ENCODE measurements around the gene WARS2. TPM values are rescaled to one million over a fixed set of nuclear protein-coding genes. Genes with fewer than 3 reads are reported as not detected.
A peak's percentile ranks its signal among the peaks of the same experiment; 100 is the strongest.

The WARS2 gene
- total and polyA plus RNA-seq, 4 donors = 4.6 to 33.2 (median 11.3) TPM

GRCh38 chr1:119027759-119028158, 112.7 kb downstream of the WARS2 start:
- no peaks in the 10 kb centered on the region for H3K27me3 ChIP-seq (ENCODE audit: control insufficient read depth in 3 of 3, insufficient read depth in 3 of 3, low read length in 2 of 3)
- 94 to 100% methylated on average over 1 of the region's 1 CpG for WGBS, 2 donors
- no peaks in the 10 kb centered on the region for H3K4me1 ChIP-seq (ENCODE audit: control insufficient read depth in 5 of 5, insufficient read depth in 5 of 5, low read length in 5 of 5)

DNA sequence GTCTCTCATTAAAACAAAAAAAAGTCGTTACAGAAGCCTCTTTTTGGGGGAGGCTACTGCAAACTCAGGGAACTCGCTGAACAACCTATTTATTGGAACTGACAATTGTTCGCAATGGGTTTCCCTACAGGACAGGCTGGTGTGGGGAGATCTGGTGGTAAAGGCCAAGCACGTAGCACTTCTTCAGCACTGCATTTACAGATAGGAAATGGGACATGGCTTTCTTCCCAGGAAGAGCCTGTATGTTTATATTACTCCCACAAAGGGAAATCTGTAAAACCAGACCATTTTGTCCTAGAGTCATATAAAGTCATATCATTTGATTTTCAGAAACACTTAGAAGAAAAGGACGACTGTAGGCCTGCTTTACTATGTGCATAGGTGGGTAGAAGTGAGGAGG, 113.5 kb downstream of the WARS2 start:
- Histone ChIP-seq H3K36me3 (ENCODE audit: control insufficient read depth in 4 of 4, insufficient read depth in 4 of 4, low read length in 4 of 4) (peaks cover 0 to 8% (median 5%) of the 10 kb centered on the region in 4 donors), H3K27me3 (ENCODE audit: control insufficient read depth in 3 of 3, insufficient read depth in 3 of 3, low read length in 2 of 3) (no peaks in the 10 kb centered on the region), H3K4me3 (no peak overlapping the region), H3K9ac (ENCODE audit: insufficient read depth in 1 of 2, low read length in 2 of 2) (no peak overlapping the region), H3K4me1 (ENCODE audit: control insufficient read depth in 5 of 5, insufficient read depth in 5 of 5, low read length in 5 of 5) (no peaks in the 10 kb centered on the region), H3K27ac (ENCODE audit: low read depth in 1 of 2, low read length in 1 of 2) (no peak overlapping the region), H3K9me3 (ENCODE audit: control insufficient read depth in 4 of 4, insufficient read depth in 3 of 4, low read length in 3 of 4) (peaks cover 0 to 2% (median 0%) of the 10 kb centered on the region in 4 donors)
- ATAC-seq (ENCODE audit: insufficient read depth, low FRiP score) = no peak
- peak in 2 of 3 donors; percentile 29 to 55 for DNase-seq
- WGBS, 2 donors = 73 to 77% methylated on average over 5 of the region's 5 CpGs
- TF ChIP-seq CTCF (IDR thresholded peaks at IDR 0.05; ENCODE audit: control extremely low read depth, extremely low read depth) = no peak

More at GRCh38 chr1:119027759-119028158, 112.7 kb downstream of the WARS2 start:
- ATAC-seq (ENCODE audit: insufficient read depth, low FRiP score) = no peak
- Histone ChIP-seq H3K9ac (ENCODE audit: insufficient read depth in 1 of 2, low read length in 2 of 2) (no peak overlapping the region), H3K9me3 (ENCODE audit: control insufficient read depth in 4 of 4, insufficient read depth in 3 of 4, low read length in 3 of 4) (peaks cover 0 to 2% (median 0%) of the 10 kb centered on the region in 4 donors), H3K4me3 (no peak overlapping the region), H3K36me3 (ENCODE audit: control insufficient read depth in 4 of 4, insufficient read depth in 4 of 4, low read length in 4 of 4) (peaks cover 0 to 12% (median 5%) of the 10 kb centered on the region in 4 donors), H3K27ac (ENCODE audit: low read depth in 1 of 2, low read length in 1 of 2) (no peak overlapping the region)
- no peak for DNase-seq
- TF ChIP-seq CTCF (IDR thresholded peaks at IDR 0.05; ENCODE audit: control extremely low read depth, extremely low read depth) = no peak

DNA sequence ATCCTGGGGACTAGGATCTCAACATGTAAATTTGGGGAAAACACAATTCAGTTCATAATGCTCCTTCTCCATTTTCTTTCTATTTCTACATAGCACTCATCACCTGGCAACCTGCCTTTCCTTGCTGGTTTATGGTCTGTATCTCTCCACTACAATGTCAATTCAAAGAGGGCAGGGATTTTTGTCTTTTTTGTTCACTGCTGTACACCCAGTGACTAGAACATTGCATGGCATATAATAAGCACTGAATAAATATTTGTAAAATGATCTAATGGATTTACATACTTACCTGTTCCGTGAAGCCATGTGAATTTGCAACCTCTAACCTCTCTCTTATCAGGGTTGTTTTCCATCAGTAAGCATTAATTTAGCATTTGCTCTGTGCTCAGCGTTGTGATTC, 124.9 kb downstream of the WARS2 start:
- 85 to 89% methylated on average over 2 of the region's 2 CpGs for WGBS, 2 donors
- H3K9me3 ChIP-seq (ENCODE audit: control insufficient read depth in 4 of 4, insufficient read depth in 3 of 4, low read length in 3 of 4) = peaks cover 0 to 1% (median 0%) of the 10 kb centered on the region in 4 donors
- no peaks in the 10 kb centered on the region for H3K4me1 ChIP-seq (ENCODE audit: control insufficient read depth in 5 of 5, insufficient read depth in 5 of 5, low read length in 5 of 5)
- no peak for TF ChIP-seq CTCF (IDR thresholded peaks at IDR 0.05; ENCODE audit: control extremely low read depth, extremely low read depth)
- no peak for DNase-seq
- peaks cover 0 to 16% (median 4%) of the 10 kb centered on the region in 3 donors for H3K27me3 ChIP-seq (ENCODE audit: control insufficient read depth in 3 of 3, insufficient read depth in 3 of 3, low read length in 2 of 3)
- H3K9ac ChIP-seq (ENCODE audit: insufficient read depth in 1 of 2, low read length in 2 of 2) = no peak overlapping the region
- H3K36me3 ChIP-seq (ENCODE audit: control insufficient read depth in 4 of 4, insufficient read depth in 4 of 4, low read length in 4 of 4) = no peaks in the 10 kb centered on the region
- H3K27ac ChIP-seq (ENCODE audit: low read depth in 1 of 2, low read length in 1 of 2) = no peak overlapping the region
- no peak for ATAC-seq (ENCODE audit: insufficient read depth, low FRiP score)
- no peak overlapping the region for H3K4me3 ChIP-seq

GRCh38 chr1:119012383-119012782, 128.1 kb downstream of the WARS2 start:
- ATAC-seq (ENCODE audit: insufficient read depth, low FRiP score) (no peak), DNase-seq (no peak)
- Histone ChIP-seq H3K27me3 (ENCODE audit: control insufficient read depth in 3 of 3, insufficient read depth in 3 of 3, low read length in 2 of 3) (peaks cover 8 to 48% (median 24%) of the 10 kb centered on the region in 3 donors), H3K9me3 (ENCODE audit: control insufficient read depth in 4 of 4, insufficient read depth in 3 of 4, low read length in 3 of 4) (peaks cover 0 to 3% (median 0%) of the 10 kb centered on the region in 4 donors), H3K36me3 (ENCODE audit: control insufficient read depth in 4 of 4, insufficient read depth in 4 of 4, low read length in 4 of 4) (no peaks in the 10 kb centered on the region), H3K4me3 (no peak overlapping the region), H3K4me1 (ENCODE audit: control insufficient read depth in 5 of 5, insufficient read depth in 5 of 5, low read length in 5 of 5) (peaks cover 0 to 16% (median 3%) of the 10 kb centered on the region in 5 donors), H3K27ac (ENCODE audit: low read depth in 1 of 2, low read length in 1 of 2) (no peak overlapping the region), H3K9ac (ENCODE audit: insufficient read depth in 1 of 2, low read length in 2 of 2) (no peak overlapping the region)
- no peak for TF ChIP-seq CTCF (IDR thresholded peaks at IDR 0.05; ENCODE audit: control extremely low read depth, extremely low read depth)
- WGBS, 2 donors = 85% methylated on average over 5 of the region's 5 CpGs
